HG02678 (cell line): ENCODE data around the gene CYSTM1.

ENCODE experiments used
- ATAC-seq: cut with Tn5 transposase; IDR thresholded peaks from one replicate; pipeline ENCODE4 v1.9.1; 2021; ENCODE audit warnings: mild to moderate bottlenecking, moderate library complexity; ENCODE audit not compliant: unreplicated experiment

CYSTM1 gene

DNA sequence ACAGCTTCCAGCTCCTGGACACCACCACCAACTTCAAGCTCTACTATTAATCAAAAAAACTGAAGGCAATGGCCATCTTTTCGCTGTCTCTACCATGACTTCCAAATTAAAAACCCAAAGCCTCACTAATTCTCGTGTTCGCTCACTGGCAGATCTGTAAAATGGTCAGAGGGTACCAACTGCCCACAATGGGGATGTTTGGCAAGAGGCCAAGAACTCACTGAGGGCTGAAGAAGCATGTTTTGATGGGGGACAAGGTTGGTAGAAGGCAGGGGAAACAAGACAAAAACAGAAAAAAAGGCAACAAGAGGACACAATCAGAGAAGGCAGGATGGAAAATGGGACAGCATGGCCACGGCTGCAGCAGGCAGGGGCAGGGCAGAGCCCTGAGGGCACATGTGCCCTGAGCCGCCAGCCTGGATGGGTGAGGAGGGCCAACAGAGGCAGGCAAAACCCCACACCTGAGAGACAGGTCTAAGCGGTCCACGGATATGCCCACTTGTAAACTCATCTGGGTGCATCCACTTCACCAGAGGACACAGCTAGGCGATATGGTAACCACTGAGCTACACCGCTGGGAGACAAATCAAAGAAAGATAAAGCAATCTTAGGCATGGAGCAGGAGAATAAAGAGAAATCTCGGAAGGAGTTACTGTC, 77.6 kb downstream of the CYSTM1 start:
- ATAC-seq: no peak

DNA sequence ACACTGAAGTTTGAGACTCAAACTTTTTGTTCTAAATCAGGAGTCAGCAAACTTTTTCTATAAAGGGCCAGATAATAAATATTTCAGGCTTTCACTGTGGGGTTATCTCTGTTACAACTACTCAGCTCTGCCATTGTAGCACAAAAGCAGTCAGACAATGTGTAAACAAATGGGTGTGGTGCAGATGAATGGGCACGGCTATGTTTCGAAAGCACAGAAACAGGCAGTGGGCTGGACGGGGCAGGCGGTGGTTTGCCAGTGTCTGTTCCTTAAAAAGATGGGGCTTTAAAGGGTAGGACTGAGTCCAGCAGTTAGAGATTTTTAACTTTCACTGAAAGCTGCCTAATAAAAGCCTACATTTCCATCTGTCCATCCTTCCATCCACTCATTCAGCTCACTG, 79.0 kb downstream of the CYSTM1 start:
- no peak for ATAC-seq

DNA sequence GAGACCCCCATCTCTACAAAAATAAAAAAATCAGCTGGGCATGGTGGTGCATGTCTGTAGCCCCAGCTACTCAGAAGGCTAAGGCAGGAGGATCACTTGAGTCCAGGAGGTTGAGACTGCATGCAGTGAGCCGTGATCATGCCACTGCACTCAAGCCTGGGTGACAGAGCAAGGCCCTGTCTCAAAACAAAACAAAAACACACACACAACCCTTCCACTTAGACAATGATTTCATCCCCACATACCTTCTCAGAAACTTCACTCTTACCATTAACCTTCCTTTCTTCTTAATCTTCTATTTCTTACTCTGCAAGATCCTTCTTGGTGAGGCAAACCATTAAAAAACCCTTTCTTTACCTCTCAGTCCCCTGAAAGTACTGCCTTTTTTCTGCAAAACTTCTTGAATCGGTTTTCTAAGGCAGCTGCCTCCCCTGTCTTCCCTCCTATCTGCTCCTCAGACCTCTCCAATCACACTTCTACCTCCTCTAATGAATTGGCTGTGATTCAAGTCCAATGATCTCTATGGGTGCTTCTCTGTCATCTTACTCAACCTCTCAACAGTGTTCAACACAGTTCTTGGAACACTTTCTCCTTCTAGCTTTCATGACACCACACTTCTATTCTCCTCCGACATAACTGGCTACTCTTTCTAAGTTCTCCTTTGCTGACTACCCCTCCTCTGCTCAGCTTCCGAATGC, 80.6 kb downstream of the CYSTM1 start:
- no peak for ATAC-seq

DNA sequence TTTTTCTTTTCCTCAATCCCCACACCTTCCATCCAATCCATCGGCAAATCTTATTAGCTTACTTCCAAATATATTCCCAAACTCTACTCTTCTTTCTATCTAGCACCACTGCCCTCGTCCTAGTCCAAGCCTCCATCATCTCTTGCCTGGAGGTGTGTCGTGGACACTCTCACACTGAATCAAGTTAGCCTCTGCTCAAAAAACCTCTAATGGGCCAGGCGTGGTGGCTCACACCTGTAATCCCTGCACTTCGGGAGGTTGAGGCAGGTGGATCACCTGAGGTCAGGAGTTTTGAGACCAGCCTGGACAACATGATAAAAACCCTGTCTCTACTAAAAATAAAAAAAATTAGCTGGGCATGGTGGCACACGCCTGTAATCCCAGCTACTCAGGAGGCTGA, 81.7 kb downstream of the CYSTM1 start:
- no peak for ATAC-seq

DNA sequence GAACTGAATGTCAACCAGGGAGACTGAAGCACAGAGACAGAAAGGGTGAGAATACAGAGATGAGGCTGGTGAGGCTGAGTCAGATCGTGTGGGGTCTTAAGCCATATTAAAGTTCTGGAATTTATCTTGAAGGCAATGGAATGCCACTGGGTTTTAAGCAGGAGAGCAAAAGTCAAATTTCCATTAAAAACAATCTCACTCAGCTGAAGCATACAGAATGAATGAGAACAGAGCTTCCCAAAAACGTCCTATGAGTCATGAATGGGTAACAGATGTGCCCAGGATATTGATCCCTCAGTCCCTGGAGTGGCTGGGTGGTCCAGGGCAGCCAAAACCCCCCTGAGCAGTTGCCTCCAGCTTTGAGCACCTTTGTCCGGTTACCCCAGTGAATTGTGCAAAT, 83.0 kb downstream of the CYSTM1 start:
- ATAC-seq: no peak

DNA sequence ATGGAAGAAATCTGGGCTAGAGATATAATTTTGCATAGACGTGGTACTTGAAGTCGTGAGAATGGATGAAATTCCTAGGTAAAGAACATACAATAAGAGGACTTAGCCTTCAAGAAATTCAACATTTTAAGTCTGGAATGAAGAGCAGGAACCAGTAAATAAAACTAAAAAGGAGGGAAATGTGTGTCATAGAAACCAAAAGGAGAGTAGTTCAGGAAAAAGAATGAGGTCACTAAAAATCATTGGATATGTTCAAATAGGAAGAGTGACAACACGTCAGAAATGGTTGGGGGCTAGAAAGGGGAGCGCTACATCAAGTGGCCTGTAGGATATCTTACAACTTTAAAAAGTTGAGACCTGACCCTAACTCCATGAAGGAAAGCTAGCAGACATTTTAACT, 83.9 kb downstream of the CYSTM1 start:
- ATAC-seq: no peak

DNA sequence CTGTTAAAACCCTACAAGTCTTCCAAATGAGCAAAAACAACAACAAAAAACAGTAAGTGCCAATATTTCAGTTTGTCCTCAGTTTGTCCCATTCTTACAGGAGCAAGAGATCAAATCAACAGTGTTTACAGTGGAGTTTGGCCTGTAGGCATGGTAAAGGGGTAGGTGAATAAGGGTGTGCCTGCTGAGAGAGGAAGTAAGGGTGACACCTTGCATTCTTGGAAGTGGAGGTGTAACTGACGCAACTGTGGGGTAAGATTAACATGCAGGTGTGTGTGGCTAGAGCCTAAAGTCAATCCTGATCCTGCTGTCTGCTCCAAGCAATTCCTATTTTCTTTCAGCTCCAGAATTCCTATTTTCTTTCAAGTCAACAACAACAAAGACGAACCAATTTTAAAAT, 84.5 kb downstream of the CYSTM1 start:
- ATAC-seq: no peak

DNA sequence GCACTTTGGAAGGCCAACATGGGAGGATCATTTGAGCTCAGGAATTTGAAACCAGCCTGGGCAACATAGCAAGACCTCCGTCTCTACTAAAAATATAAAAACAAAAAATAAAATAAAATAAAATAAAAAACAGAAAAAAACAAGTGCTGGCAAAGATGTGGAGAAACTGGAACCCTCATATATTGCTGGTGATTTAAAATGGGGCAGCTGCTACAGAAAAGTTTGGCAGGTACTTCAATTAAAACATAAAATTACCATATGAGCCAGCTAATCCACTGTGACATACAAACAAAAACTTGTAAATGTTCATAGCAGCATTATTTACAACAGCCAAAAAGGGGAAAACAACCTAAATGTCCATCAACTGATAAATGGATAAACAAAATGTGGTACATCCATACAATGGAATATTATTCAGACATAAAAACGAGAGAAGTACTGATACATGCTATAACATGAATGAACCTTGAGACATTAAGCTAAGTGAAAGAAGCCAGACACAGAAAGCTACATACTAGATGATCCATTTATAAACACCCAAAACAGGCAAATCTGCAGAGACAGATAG, 85.2 kb downstream of the CYSTM1 start:
- ATAC-seq: no peak

DNA sequence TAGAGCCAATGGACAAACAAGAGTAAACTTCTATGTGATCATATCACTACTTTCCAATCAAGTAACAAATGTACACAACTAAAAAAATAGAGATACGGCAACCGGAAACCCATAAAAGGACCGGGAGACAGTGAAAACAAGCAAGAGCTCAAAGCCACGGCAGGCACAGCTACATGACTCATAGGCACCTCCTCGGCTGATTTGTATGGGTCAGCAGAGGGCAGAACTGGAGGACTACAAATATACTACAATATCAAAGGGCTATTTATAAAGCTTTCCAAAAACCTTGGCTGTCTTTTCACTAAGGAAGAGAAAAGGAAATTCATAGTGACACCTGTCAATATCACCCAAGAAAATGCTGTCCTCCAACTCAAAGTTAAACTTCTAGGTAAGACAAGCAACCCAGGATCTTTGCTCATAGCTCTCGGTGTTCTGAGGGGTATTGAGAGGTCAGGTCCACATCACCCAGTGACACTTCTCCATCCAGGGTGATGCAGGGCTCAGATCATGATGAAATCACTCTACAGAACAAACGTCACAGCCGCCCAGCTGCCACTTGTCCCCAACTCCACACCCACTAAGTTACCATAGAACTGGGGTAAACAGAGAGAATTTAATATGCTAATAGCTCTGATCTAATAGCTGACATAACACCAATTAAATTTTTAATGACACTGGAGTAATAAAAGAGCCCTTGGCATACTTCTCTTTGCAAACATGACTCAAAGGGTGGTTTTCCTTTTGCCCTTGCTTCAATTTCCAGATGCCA, 86.6 kb downstream of the CYSTM1 start:
- peak; percentile 72 for ATAC-seq

DNA sequence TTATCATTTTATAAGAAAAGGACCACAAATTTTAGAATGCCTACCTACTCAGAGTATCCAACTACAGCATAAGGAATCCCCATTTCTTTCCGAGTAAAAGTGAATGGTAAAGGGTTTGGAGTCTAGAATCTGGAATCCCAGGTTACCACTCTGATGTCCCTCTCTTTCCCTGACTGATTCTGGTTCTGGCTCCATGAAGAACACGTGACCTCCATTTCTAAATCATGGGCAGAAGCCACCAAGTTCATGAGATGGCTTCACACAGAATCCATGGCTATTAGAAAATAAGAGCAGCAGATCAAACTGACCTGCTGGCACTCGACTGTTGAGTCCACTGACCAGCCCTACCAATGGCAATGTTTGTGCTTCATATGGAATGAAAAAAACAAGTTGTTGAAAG, 87.2 kb downstream of the CYSTM1 start:
- no peak for ATAC-seq

DNA sequence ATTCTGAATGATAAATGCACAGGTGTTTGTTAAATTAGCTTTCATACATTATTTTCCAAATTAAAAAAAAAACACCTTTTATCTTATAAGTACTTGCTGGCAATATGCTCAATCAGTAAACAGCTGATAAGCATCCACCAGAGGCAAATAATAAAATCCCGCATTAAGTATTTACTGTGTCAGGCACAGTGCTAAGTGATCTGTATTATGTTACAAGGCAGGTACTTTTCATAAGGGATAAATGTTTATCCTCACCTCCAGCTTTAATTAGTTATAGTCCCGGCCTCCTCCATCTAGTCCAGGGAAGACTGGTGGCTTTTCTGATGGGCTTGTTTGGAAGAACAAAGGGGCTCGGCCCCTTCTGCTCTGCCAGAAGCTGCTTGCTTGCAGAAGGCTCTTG, 87.9 kb downstream of the CYSTM1 start:
- ATAC-seq: no peak

DNA sequence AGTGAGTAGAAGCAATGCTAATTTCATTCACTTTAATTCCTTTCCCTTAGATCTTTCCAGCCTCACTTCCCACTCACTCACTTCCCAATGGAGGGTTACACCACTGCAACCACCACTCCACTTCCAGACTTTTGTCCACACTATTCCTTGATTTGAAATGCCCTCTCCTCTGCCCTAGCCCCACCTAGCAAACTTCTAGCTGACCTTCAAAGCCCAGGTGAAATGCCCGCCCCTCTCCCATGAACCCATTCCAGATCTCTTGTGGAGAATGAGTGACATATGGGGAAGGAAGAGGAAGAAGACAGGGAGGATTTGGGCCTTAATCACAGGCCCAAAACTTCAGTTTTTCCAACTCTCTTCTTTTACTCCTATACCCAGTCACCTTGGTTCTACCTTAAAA, 90.9 kb downstream of the CYSTM1 start:
- no peak for ATAC-seq

DNA sequence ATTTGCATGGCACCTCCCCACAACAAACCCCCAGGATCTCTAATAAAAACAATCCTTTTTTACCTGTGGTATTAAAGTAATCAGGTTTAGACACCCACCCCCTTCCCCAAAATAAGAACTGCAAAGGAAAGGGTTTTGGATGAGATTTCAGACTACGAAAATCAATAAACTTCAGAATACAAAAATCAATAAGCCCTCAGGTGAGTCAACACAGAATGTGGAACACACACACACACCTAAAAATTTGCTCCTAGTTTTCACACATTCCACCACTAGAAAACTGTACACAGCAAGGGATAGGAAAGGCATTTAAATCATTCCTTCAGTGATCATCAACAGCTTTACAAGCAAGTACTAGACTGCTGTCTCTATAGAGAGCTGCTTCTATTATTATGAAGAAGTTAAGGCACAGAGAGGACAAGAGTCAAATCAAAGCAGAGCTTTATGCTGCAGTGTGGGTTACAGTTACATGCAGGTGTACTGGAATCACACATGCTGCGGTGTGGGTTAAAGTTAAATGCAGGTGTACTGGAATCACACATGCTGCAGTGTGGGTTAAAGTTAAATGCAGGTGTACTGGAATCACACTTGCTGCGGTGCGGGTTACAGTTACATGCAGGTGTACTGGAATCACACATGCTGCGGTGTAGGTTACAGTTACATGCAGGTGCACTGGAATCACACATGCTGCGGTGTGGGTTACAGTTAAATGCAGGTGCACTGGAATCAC, 91.6 kb downstream of the CYSTM1 start:
- ATAC-seq: no peak

DNA sequence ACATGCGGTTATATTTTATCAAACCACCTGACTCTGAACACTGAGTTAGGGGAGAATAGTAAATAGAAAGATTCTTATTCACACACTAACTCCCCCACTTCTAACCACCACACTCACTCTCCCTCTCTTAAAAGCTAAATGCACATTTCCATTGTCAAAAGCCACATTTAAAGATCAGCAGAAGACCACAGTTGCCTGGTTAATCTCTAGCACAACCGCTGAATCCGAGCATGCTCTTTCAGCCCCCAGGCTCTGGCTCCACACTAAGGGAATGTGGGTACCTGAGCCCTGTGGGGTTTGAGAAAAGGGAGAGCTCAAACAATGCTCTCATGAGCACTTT, 92.2 kb downstream of the CYSTM1 start:
- ATAC-seq: no peak

DNA sequence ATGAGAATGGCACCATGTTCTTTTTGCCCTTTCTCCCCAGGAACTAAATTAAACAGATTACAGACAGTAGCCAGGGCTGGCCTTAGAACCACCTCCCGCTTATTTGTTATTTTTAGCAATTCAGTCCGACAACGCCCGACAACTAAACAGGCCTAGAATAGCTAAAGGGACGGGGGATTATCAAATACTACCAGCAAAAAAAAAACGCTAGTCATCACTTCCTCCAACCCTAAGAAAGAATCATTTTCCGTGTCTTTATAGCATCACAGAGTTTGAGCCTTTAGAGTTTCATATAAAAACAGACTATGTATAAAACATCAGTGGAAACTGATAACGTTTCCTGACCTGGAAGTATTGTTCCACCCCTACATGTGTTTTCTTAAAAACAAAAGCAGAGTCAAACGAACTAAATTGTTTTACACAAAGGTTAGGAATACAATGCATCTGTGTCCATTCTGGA, 92.6 kb downstream of the CYSTM1 start:
- no peak for ATAC-seq

DNA sequence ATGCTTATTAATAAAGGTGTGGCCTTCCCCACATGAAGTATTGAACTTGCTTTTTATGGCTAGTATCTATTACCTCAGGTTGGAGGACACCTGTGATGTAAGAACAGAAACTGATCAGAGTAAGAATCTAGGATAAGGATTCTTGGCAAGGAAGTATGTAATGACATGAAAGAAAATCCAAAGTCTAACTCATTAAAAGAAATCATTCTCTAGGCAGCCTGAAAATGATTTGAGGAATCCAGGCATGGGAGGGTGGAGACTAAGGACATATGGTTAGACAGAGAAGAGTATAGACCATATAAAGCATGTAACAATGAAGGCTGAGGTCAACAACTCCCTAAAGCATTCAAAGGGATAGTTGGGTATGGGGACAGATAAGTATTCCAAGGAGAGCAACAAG, 95.0 kb downstream of the CYSTM1 start:
- ATAC-seq: no peak

DNA sequence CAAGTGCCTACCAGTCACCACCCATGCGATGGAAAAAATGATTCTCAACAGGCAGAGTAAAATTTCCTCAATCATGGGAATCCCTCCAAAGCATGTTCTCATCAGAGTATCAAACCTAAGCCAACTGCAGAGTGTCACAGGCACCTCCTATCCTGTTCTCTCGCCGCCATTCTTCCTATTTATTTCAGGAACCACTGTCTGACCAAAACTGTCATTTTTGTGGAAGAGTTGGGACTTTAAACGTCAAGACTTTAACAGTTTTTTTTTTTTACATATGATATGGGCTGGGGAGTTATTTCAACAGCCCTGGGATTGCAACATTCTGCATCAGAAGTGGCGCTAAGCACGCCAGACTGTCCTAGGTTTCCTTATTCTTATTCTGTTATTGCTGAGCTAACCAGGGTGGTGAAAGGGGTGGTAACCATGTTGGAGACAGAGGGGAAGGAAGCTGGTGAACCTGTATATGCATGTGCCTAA, 98.5 kb downstream of the CYSTM1 start:
- ATAC-seq: no peak

DNA sequence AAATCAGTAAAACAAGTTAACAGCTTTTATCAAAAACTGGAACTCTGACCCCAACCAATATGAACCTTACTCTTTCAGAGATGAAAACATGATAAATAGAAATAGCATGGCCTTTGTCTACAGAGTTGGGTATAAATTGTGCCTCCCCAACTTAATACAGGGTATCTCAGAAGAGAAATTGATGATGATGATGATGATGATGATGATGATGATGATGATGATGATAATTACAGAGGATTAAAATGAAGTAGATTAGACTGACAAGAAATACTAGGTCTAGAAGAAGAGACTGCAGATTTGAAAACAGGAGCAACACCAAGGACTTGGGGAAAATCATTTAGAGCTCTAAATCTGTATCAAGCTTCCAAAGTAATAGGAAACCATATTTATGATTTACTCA, 100.8 kb downstream of the CYSTM1 start:
- ATAC-seq: no peak

DNA sequence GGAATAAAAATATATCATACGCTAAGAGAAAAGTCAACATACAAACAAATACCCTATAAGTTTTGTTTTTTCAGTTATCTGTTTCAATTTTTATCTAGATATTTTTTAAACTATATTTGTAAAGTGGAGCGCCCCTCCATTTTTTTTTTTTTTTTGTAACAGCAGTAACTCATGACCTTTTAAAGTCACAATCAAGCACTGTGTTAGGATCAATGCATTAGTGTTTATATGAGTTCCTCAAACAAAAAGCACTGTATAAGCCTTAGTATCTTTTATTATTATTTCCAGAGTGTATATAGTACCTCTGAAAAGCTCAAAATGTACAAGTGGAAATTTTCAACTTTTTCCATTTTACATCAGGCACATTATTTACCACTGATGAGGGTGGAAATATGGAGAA, 107.3 kb downstream of the CYSTM1 start:
- no peak for ATAC-seq

DNA sequence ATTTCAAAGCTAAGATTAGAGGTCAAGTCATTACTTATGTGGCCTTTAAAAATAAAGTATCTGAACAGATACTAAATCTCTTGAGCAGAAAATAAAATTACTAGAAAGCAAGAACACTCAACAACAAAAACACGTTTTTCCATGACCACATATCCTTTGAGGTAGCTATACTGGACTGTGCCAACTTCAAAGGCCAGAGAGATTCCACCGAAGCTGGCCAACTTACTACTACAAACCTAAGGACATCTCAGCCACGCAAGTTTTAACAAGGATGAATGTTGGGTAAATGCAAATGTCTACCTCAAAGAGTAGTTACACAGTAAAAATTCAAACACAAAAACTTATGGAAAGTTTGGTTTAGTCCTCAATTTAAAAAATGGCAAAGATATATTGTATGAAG, 109.0 kb downstream of the CYSTM1 start:
- ATAC-seq: no peak

DNA sequence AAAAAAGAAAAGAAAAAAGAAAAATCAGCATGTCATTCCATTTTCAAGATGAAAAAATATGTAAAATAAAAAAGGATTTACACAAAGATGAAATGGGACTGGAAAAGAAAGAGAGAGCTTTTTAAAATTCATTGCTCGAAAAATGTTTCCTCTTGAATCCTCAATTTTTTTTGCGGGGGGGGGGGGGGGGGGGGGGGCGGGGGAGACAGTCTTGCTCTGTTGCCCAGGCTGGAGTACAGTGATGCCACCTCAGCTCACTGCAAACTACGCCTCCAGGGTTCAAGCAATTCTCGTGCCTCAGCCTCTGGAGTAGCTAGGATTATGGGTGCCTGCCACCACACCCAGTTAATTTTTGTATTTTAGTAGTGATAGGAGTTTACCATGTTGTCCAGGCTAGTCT, 111.4 kb downstream of the CYSTM1 start:
- no peak for ATAC-seq
